GM21381 (cell line): ENCODE data around the gene INHA.

Source experiments
- ATAC-seq: cut with Tn5 transposase; IDR thresholded peaks from one replicate; pipeline ENCODE4 v1.9.1; 2021; ENCODE audit warnings: mild to moderate bottlenecking, moderate library complexity; ENCODE audit not compliant: unreplicated experiment

Gene INHA

GRCh38 chr2:219557791-219558785, 14.0 kb upstream of the INHA start:
- ATAC-seq, result no peak

- no peak for ATAC-seq
These were observed 12.8 kb upstream of the INHA start for GRCh38 chr2:219559156-219559915.

- ATAC-seq, result no peak
These were observed 11.8 kb upstream of the INHA start for GRCh38 chr2:219560037-219560892.

DNA sequence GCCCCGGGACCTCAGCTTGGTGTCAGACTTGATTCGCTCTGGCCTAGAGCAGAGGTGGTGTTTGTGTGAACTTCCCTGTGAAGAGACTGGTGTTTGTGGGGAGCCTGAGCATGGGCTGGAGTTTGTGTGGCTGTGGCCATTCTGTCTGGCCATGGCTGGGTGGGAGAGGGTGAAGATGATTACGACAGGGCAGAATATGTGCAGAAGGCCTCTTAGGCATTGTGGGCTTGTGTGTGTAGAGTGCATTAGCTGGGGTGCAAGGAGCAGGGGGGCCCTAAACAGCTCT, 11.3 kb upstream of the INHA start:
- ATAC-seq, result no peak

DNA sequence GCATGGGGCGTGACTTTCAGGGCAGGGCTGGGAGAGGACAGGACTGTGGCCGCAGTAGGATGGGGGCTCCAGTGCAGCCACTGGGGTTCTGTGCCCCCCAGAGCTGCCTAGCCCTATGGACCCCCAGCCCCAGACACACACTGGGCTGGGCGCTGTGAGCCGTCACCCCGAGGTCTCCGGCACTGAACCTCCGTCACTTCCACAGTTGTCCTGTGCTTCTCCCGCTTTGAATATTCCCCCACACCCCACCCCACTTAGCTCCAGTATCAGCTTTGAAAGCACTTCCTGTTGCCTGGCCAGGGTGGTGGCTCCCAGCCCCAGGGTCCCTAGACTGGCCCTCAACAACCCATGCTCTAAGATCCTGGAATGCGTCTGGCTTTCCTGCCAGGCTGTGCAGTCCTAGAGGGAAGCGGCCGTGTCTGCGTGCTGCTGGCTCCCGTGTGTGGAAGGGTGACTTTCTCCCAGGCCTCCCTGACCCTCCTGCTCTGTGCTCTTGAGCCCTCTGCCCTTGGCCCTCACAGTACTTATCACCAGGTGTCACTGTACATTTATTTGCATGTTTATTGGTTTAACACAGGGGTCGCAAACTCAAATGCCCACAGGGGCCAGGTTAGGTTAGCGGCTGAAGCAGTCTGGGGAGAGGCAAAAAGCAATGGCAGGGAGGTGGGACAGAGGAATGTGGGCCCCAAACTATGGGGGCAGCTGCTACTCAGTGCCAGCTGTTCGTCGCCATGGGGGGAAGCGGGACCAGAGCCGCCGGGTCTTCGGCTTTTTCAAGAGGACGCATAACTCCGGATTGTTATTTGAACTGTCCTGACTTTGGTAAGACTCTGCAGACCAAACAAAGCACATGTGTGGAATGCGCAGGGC, 10.7 kb upstream of the INHA start:
- ATAC-seq, result no peak

GRCh38 chr2:219562049-219563020, 9.8 kb upstream of the INHA start:
- ATAC-seq, result no peak

GRCh38 chr2:219563271-219563928, 8.7 kb upstream of the INHA start:
- no peak for ATAC-seq

DNA sequence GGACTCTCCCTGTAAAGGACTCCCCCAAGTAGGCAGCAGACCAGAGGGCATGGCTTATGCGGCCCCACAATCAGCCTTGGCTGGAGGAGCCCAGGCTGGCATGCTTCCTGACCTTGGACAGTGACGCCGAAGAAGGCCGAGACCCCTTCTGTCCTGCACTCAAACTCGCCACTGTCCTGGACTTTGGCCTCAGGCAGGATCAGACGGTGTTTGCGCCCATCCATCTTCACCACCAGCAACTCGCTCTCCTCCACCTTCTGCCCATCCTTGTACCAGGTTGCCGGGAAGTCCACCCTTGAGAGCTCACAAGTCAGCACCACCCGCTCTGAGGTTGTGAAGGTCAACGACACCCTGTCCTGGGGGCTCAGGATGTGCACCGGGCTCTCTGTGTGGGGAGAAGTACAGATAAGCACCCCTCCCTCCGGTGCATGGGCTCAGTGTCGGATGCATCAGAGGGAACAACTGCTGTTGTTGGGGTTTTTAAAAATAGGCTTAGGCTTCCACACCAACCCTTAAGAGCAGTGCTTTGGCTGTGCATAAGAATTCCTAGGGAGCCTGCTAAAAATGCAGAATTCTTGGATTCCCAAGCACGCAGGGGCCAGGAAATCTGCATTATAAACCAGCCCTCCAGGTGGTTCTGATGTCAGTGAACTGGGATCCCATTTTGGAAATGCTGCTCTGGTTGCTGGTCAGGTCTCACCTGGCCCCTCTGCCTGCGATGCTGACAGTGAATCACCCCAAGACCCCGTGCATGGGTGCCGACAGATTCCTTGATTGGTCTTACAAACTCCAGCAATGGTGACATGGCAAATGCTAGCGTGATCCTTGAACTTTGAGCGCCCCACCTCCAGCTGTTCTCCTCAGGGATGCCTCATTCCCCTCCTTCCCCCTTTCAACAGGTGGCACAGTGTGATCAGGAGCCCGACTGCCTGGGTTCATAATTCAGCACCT, 6.7 kb upstream of the INHA start:
- no peak for ATAC-seq

DNA sequence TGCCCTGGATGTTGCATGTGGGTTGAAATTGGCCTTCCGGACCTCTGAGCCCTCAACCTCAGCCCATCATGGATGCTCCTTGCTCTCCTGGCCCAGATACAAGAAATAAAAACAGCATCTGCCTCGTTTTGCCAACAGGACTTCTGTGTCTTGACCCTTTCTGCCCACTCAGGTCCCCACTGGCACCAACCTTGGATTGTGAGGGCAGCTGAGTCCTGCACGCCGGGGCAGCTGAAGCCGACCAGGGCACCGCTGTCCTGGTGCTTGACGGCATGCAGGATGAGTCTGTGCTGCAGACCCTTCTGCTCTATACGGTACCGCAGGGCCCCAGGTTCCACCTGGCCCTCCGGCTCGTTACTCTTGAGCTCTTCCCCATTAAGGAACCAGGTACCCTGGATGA, 5.5 kb upstream of the INHA start:
- no peak for ATAC-seq

- no peak for ATAC-seq
These were observed 5.0 kb upstream of the INHA start for GRCh38 chr2:219567131-219567530.

- ATAC-seq, result no peak
These were observed 4.2 kb upstream of the INHA start for GRCh38 chr2:219567791-219568361.

- no peak for ATAC-seq
These were observed 3.1 kb upstream of the INHA start for GRCh38 chr2:219569041-219569440.

GRCh38 chr2:219569635-219570034, 2.5 kb upstream of the INHA start:
- ATAC-seq, result no peak

DNA sequence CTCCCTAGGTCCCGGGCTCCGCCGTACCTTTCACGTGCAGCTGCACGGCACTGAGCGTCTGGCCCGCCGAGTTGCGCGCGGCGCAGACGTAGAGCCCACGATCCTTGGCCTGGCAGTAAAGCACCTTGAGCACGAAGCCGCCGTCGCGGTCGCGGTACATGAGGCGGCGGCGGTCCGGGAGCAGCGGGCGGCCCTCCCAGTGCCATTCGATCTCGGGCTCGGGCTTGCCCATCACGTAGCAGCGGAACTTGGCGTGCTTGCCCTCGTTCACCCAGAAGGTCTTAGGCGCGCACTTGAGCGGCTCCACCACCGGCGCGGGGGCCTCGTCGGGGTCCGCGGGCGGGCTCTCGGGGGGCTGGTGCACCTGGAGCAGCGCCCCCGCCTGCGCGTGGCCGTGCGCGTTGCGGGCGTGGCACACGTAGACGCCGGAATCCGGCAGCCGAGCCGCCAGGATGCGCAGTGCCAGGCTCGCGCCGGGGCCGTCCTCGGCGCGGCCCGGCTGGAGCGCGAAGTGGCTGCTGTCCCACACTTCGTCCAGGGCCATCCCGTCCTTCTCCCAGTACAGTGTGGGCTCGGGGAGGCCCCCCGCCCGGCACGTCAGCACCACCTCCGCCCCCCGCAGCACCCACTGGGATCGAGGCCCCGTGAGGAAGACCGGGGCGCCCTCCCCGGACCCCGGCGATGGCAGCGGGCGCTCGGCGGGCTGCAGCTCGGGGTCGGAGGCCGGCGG, 1.8 kb upstream of the INHA start:
- no peak for ATAC-seq

DNA sequence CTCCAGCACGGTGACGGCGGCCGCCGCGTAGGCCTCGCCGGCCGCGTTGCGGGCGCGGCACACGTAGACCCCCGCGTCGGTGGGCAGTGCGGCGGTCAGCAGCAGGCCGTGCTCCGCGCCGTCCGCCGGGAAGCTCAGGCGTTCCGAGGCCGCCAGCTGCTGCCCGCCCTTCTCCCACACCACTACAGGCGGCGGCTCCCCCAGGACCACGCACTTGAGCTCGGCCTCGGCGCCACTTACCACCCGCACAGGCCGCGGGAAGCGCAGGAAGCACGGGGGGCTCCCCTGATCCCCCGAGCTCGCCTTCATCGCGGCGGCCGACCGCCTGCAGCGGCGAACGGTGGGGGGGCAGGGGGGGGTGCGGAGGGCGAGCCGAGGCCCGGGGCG, 1.2 kb upstream of the INHA start:
- no peak for ATAC-seq
